ENCODE data around the gene ALMS1. TPM values are rescaled to one million over a fixed set of nuclear protein-coding genes. Genes with fewer than 3 reads are reported as not detected.
"Not testable (repeated sequence)": the region's sequence is repeated elsewhere in the genome, so short reads cannot be mapped to it uniquely, and the experiment has no call there.

The ALMS1 gene, protein sequence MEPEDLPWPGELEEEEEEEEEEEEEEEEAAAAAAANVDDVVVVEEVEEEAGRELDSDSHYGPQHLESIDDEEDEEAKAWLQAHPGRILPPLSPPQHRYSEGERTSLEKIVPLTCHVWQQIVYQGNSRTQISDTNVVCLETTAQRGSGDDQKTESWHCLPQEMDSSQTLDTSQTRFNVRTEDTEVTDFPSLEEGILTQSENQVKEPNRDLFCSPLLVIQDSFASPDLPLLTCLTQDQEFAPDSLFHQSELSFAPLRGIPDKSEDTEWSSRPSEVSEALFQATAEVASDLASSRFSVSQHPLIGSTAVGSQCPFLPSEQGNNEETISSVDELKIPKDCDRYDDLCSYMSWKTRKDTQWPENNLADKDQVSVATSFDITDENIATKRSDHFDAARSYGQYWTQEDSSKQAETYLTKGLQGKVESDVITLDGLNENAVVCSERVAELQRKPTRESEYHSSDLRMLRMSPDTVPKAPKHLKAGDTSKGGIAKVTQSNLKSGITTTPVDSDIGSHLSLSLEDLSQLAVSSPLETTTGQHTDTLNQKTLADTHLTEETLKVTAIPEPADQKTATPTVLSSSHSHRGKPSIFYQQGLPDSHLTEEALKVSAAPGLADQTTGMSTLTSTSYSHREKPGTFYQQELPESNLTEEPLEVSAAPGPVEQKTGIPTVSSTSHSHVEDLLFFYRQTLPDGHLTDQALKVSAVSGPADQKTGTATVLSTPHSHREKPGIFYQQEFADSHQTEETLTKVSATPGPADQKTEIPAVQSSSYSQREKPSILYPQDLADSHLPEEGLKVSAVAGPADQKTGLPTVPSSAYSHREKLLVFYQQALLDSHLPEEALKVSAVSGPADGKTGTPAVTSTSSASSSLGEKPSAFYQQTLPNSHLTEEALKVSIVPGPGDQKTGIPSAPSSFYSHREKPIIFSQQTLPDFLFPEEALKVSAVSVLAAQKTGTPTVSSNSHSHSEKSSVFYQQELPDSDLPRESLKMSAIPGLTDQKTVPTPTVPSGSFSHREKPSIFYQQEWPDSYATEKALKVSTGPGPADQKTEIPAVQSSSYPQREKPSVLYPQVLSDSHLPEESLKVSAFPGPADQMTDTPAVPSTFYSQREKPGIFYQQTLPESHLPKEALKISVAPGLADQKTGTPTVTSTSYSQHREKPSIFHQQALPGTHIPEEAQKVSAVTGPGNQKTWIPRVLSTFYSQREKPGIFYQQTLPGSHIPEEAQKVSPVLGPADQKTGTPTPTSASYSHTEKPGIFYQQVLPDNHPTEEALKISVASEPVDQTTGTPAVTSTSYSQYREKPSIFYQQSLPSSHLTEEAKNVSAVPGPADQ (N-terminal part only)
- 13.2 and 13.5 TPM in 2 replicates for total RNA-seq (2012; rRNA removed)

DNA sequence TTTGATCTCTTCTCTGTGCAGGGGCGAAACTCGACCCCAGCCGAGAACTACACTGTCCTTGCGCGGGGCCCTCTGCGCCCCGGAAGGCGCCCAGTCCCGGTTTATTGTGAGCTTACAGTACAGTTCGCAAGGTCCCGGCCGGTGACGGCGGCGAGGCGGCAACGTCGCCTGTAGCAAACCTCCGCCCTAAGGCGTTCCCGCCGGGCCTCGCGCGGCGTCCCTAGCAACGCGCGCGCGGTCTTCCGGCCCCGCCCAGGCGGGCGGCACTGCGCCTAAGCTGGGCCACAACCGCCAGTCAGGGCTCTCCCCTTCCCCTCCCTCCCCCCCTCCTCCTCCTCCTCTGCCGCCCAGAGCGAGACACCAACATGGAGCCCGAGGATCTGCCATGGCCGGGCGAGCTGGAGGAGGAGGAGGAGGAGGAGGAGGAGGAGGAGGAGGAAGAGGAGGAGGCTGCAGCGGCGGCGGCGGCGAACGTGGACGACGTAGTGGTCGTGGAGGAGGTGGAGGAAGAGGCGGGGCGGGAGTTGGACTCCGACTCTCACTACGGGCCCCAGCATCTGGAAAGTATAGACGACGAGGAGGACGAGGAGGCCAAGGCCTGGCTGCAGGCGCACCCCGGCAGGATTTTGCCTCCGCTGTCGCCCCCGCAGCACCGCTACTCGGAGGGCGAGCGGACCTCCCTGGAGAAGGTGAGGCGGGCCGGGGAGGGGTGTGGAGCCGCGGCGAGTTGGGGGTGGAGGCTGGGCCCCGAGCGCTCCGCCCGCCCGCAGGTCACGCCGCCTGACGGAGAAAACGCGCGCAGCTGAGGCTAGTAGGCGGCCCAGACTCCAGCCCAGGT is at the start of gene ALMS1:
ALMS1 (plus strand) TSS at position 333 of the 838 bp plus-strand sequence; CDS start at position 366, 33 bp downstream.
- Histone ChIP-seq H3K4me2 (ENCODE audit: low read length) (peak within 1 kb of the TSS; percentile 93), H3K4me1 (ENCODE audit: control insufficient read depth, insufficient read depth, low read length) (peaks cover 11% of the 10 kb centered on the region), H3K36me3 (ENCODE audit: insufficient read depth, low read length) (no peaks in the 10 kb centered on the region), H3K27me3 (ENCODE audit: control insufficient read depth, insufficient read depth, low read length) (peaks cover 17% of the 10 kb centered on the region), H3K9ac (ENCODE audit: low read depth, low read length) (peak within 1 kb of the TSS; percentile 90), H3K4me3 (ENCODE audit: low read length) (peak within 1 kb of the TSS; percentile 97), H3K9me3 (replicated peaks; ENCODE audit: low read length) (no peaks in the 10 kb centered on the region)

GRCh38 chr2:73337828-73338227 is 47.8 kb upstream of the ALMS1 start:
- Histone ChIP-seq H3K4me3 (ENCODE audit: low read length) (no peak overlapping the region), H3K4me2 (ENCODE audit: low read length) (no peak overlapping the region), H3K36me3 (ENCODE audit: insufficient read depth, low read length) (no peaks in the 10 kb centered on the region), H3K9ac (ENCODE audit: low read depth, low read length) (no peak overlapping the region), H3K9me3 (replicated peaks; ENCODE audit: low read length) (no peaks in the 10 kb centered on the region), H3K4me1 (ENCODE audit: control insufficient read depth, insufficient read depth, low read length) (no peaks in the 10 kb centered on the region), H3K27me3 (ENCODE audit: control insufficient read depth, insufficient read depth, low read length) (peaks cover 42% of the 10 kb centered on the region)

DNA sequence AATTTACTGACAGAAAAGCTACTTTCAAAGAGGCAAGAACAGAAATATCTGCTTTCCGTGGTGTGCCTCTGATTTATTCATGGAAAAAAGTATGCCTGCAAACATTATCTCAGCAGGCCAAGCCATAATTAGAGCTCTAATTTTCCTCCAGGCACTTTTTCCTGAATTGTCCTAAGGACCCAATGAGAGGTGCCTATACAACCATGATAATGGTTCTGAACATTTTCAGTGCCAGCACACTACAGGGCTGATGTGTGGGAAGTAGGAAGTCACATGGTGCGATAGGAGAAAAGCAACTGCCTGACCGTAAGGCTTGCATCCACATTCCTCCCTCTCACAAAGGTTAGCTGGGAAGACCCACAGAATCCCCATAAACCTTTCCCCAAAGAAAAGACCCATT is 46.4 kb upstream of the ALMS1 start:
- Histone ChIP-seq H3K4me2 (ENCODE audit: low read length) (no peak overlapping the region), H3K27me3 (ENCODE audit: control insufficient read depth, insufficient read depth, low read length) (peaks cover 32% of the 10 kb centered on the region)

DNA sequence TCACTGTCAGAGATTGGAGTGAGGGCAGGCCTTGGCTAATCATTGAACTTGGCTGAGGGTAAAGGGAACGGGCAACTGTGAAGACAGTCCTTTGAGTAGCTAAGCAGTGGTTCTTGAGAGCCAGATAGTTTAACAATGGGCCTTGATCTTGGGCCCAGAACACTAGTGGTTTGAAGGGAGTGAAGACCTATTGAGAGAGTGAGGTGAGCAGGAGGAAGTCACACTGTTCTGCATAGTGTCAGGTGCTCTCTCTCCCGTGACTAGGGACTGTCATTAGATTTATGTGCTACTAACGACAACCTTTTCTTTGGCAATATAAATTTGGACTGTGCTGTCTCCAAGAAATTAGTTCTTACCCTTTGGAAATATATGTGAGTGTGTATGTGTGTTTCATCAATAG is 44.6 kb upstream of the ALMS1 start:
- Histone ChIP-seq H3K4me3 (ENCODE audit: low read length) (no peak overlapping the region), H3K36me3 (ENCODE audit: insufficient read depth, low read length) (no peaks in the 10 kb centered on the region), H3K9me3 (replicated peaks; ENCODE audit: low read length) (no peaks in the 10 kb centered on the region), H3K27me3 (ENCODE audit: control insufficient read depth, insufficient read depth, low read length) (peaks cover 39% of the 10 kb centered on the region), H3K4me2 (ENCODE audit: low read length) (no peak overlapping the region), H3K4me1 (ENCODE audit: control insufficient read depth, insufficient read depth, low read length) (no peaks in the 10 kb centered on the region), H3K9ac (ENCODE audit: low read depth, low read length) (no peak overlapping the region)

More for the DNA sequence above, 46.4 kb upstream of the ALMS1 start:
- H3K9ac ChIP-seq (ENCODE audit: low read depth, low read length): no peak overlapping the region
- no peaks in the 10 kb centered on the region for H3K4me1 ChIP-seq (ENCODE audit: control insufficient read depth, insufficient read depth, low read length)
- no peaks in the 10 kb centered on the region for H3K9me3 ChIP-seq (replicated peaks; ENCODE audit: low read length)
- no peak overlapping the region for H3K4me3 ChIP-seq (ENCODE audit: low read length)
- H3K36me3 ChIP-seq (ENCODE audit: insufficient read depth, low read length): no peaks in the 10 kb centered on the region

DNA sequence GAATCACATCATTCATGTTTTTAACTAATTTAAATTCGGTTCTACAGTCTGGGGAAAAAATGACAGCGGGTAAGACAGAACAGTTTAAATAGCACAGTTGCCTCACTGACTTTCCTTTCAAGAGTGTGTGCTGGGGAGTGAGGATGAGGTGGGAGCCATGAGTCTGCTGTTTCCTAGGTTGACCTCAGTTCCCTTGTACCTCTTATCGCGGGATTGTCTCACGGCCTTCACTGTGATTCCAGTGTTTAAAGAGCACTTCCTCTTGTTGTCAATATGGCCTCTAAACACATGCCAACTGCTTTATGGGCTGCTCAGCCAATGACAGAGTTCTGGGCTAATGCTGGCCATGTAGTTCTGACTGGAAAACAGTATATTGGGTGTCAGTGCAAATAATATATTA is 41.6 kb upstream of the ALMS1 start:
- Histone ChIP-seq H3K4me3 (ENCODE audit: low read length) (no peak overlapping the region), H3K27me3 (ENCODE audit: control insufficient read depth, insufficient read depth, low read length) (peaks cover 29% of the 10 kb centered on the region), H3K9me3 (replicated peaks; ENCODE audit: low read length) (no peaks in the 10 kb centered on the region), H3K4me1 (ENCODE audit: control insufficient read depth, insufficient read depth, low read length) (no peaks in the 10 kb centered on the region), H3K9ac (ENCODE audit: low read depth, low read length) (no peak overlapping the region), H3K36me3 (ENCODE audit: insufficient read depth, low read length) (no peaks in the 10 kb centered on the region), H3K4me2 (ENCODE audit: low read length) (no peak overlapping the region)

DNA sequence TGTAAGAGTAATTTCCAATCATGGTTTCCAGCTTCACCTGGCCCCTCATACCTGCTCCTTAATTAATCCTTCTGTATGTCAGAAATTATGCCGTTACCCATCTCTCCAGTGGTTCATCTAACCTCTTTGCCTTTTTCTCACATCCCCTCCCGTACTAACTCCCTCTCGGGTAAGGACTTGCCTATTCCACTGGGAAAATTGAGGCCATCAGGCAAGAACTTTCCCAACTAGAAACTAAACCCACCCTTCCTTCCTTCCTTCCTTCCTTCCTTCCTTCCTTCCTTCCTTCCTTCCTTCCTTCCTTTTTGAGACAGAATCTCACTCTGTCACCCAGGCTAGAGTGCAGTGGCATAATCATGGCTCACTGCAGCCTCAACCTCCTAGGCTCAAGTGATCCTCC is 40.9 kb upstream of the ALMS1 start:
- not testable (repeated sequence) for H3K9ac ChIP-seq (ENCODE audit: low read depth, low read length); H3K9me3 ChIP-seq (replicated peaks; ENCODE audit: low read length); H3K4me1 ChIP-seq (ENCODE audit: control insufficient read depth, insufficient read depth, low read length); H3K4me2 ChIP-seq (ENCODE audit: low read length); H3K4me3 ChIP-seq (ENCODE audit: low read length); H3K36me3 ChIP-seq (ENCODE audit: insufficient read depth, low read length)
- H3K27me3 ChIP-seq (ENCODE audit: control insufficient read depth, insufficient read depth, low read length): peaks cover 31% of the 10 kb centered on the region

GRCh38 chr2:73350035-73350691 is 35.5 kb upstream of the ALMS1 start:
- Histone ChIP-seq H3K9ac (ENCODE audit: low read depth, low read length) (no peak overlapping the region), H3K27me3 (ENCODE audit: control insufficient read depth, insufficient read depth, low read length) (peaks cover 19% of the 10 kb centered on the region), H3K36me3 (ENCODE audit: insufficient read depth, low read length) (no peaks in the 10 kb centered on the region), H3K4me1 (ENCODE audit: control insufficient read depth, insufficient read depth, low read length) (no peaks in the 10 kb centered on the region), H3K4me3 (ENCODE audit: low read length) (no peak overlapping the region), H3K4me2 (ENCODE audit: low read length) (no peak overlapping the region), H3K9me3 (replicated peaks; ENCODE audit: low read length) (no peaks in the 10 kb centered on the region)

- Histone ChIP-seq H3K4me2 (ENCODE audit: low read length) (no peak overlapping the region), H3K27me3 (ENCODE audit: control insufficient read depth, insufficient read depth, low read length) (no peaks in the 10 kb centered on the region), H3K9ac (ENCODE audit: low read depth, low read length) (no peak overlapping the region), H3K4me1 (ENCODE audit: control insufficient read depth, insufficient read depth, low read length) (no peaks in the 10 kb centered on the region), H3K9me3 (replicated peaks; ENCODE audit: low read length) (no peaks in the 10 kb centered on the region), H3K4me3 (ENCODE audit: low read length) (no peak overlapping the region), H3K36me3 (ENCODE audit: insufficient read depth, low read length) (no peaks in the 10 kb centered on the region)
Measured at GRCh38 chr2:73356097-73356496, 29.5 kb upstream of the ALMS1 start.

DNA sequence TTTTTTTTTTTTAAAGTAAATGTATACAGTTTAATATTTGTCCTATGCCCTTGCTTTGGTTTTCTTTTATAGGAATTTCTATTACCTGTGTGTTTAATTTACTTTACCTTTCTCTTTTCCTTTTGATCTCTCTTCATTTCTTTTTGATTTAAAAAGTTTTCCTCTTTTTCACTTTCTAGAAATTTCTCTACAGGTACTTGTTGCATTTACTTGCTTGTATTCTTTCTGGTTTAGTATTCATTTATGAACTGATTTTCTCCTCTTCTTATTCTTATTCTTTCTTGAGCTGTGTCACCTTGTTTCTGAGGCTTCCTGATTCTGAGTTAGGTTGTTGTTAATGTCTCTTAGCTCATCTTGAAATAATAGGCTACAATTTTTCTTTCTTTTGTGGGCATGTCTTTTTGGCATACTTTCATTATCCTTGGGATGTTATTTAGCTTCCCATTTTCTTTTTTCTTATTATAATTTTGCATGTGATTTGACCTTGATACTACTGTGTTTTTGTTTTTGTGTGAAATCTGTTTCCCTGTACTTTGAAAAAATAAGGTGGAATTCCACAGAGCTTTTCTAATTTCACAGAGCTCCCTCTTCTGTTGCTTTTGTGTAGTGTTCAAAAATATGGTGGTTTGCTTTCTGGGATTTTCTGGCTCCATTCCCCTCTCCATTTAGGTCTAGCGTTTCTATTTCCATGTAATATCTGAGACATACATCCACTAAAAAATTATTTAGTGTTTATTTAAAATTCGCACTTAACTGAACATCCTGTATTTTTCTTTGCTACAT is 25.5 kb upstream of the ALMS1 start:
- Histone ChIP-seq H3K27me3 (ENCODE audit: control insufficient read depth, insufficient read depth, low read length) (peaks cover 14% of the 10 kb centered on the region), H3K9ac (ENCODE audit: low read depth, low read length) (no peak overlapping the region), H3K9me3 (replicated peaks; ENCODE audit: low read length) (no peaks in the 10 kb centered on the region), H3K36me3 (ENCODE audit: insufficient read depth, low read length) (no peaks in the 10 kb centered on the region), H3K4me1 (ENCODE audit: control insufficient read depth, insufficient read depth, low read length) (no peaks in the 10 kb centered on the region), H3K4me3 (ENCODE audit: low read length) (no peak overlapping the region), H3K4me2 (ENCODE audit: low read length) (no peak overlapping the region)

DNA sequence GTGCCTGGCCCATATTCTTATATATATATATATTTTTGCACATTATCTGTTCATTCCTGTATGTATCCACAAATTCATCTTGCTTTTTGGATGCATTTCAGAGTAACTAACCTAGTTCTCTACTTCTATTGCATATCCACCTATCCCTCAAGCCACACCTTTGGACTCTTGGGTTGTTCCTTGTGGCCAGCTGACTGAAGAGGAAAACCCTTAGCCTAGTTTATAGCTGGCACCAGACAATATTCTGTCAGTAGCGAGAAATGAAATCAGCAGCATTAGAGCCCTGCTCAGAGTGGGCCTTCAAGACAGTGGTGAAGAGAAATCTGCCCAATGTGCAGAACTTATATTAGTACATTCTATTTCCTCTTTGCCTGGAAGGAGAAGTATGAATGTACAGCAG is 19.6 kb upstream of the ALMS1 start:
- Histone ChIP-seq H3K9me3 (replicated peaks; ENCODE audit: low read length) (no peaks in the 10 kb centered on the region), H3K4me3 (ENCODE audit: low read length) (no peak overlapping the region), H3K9ac (ENCODE audit: low read depth, low read length) (no peak overlapping the region), H3K36me3 (ENCODE audit: insufficient read depth, low read length) (no peaks in the 10 kb centered on the region), H3K4me1 (ENCODE audit: control insufficient read depth, insufficient read depth, low read length) (no peaks in the 10 kb centered on the region), H3K4me2 (ENCODE audit: low read length) (no peak overlapping the region), H3K27me3 (ENCODE audit: control insufficient read depth, insufficient read depth, low read length) (peaks cover 42% of the 10 kb centered on the region)
